ENCODE data around the gene CMTM1. TPM values are rescaled to one million over a fixed set of nuclear protein-coding genes. Genes with fewer than 3 reads are reported as not detected.

CMTM1 gene
- polyA plus RNA-seq, 2 donors: 0.14 to 0.22 TPM

- Histone ChIP-seq H3K27ac (ENCODE audit: low read depth in 2 of 2, low read length in 1 of 2) (peak overlapping the region; percentile 27 to 82), H3K27me3 (ENCODE audit: control insufficient read depth in 1 of 2, insufficient read depth in 2 of 2, low read length in 2 of 2) (no peaks in the 10 kb centered on the region), H3K4me3 (ENCODE audit: low read depth in 1 of 2, low read length in 2 of 2) (no peak overlapping the region), H3K9me3 (ENCODE audit: control insufficient read depth in 2 of 2, insufficient read depth in 1 of 2, low read depth in 1 of 2, low read length in 1 of 2) (no peaks in the 10 kb centered on the region), H3K36me3 (ENCODE audit: control insufficient read depth in 2 of 2, insufficient read depth in 2 of 2, low read length in 1 of 2) (peaks cover 5 to 12% of the 10 kb centered on the region in 2 donors), H3K4me1 (ENCODE audit: control insufficient read depth in 2 of 2, insufficient read depth in 2 of 2, low read length in 1 of 2) (peaks cover 2 to 23% of the 10 kb centered on the region in 2 donors)
- WGBS, 2 donors: 84 to 85% methylated on average over 11 of the region's 11 CpGs
These were observed 43.2 kb upstream of the CMTM1 start for GRCh38 chr16:66522816-66523590.

DNA sequence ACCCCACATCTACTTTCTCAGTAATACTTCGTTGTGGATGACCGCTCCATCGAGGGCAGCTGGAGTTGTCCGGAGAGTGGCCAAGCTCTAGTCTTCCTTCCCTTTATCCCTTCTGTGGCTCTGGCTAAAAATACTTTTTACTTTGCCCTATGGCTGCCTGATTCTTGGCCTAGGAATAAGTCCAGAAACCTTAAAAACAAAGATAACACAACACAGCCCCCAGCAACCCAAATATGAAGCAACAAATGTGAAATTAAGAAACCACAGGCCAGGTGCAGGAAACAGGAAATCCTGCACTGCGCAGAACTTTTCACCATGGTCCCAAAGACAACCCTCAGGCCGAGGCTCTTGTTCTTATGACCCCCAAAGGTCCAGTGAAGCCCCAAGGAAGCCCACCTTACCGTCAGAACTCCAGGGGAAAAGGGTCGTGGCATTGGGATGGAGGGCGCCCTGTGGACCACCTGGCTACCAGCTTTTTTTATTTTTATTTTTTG, 42.3 kb upstream of the CMTM1 start:
- Histone ChIP-seq H3K4me3 (ENCODE audit: low read depth in 1 of 2, low read length in 2 of 2) (no peak overlapping the region), H3K27me3 (ENCODE audit: control insufficient read depth in 1 of 2, insufficient read depth in 2 of 2, low read length in 2 of 2) (no peaks in the 10 kb centered on the region), H3K9me3 (ENCODE audit: control insufficient read depth in 2 of 2, insufficient read depth in 1 of 2, low read depth in 1 of 2, low read length in 1 of 2) (no peaks in the 10 kb centered on the region), H3K36me3 (ENCODE audit: control insufficient read depth in 2 of 2, insufficient read depth in 2 of 2, low read length in 1 of 2) (peaks cover 12% of the 10 kb centered on the region in 2 donors), H3K4me1 (ENCODE audit: control insufficient read depth in 2 of 2, insufficient read depth in 2 of 2, low read length in 1 of 2) (peaks cover 2 to 22% of the 10 kb centered on the region in 2 donors), H3K27ac (ENCODE audit: low read depth in 2 of 2, low read length in 1 of 2) (peak overlapping the region; percentile 27 to 37)
- WGBS, 2 donors: 77% methylated on average over 9 of the region's 9 CpGs

- 67 to 75% methylated on average over 6 of the region's 6 CpGs for WGBS, 2 donors
- peaks cover 2 to 20% of the 10 kb centered on the region in 2 donors for H3K4me1 ChIP-seq (ENCODE audit: control insufficient read depth in 2 of 2, insufficient read depth in 2 of 2, low read length in 1 of 2)
- H3K27me3 ChIP-seq (ENCODE audit: control insufficient read depth in 1 of 2, insufficient read depth in 2 of 2, low read length in 2 of 2): no peaks in the 10 kb centered on the region
- H3K9me3 ChIP-seq (ENCODE audit: control insufficient read depth in 2 of 2, insufficient read depth in 1 of 2, low read depth in 1 of 2, low read length in 1 of 2): no peaks in the 10 kb centered on the region
- H3K27ac ChIP-seq (ENCODE audit: low read depth in 2 of 2, low read length in 1 of 2): peak overlapping the region; percentile 26 to 33
- peaks cover 12 to 20% of the 10 kb centered on the region in 2 donors for H3K36me3 ChIP-seq (ENCODE audit: control insufficient read depth in 2 of 2, insufficient read depth in 2 of 2, low read length in 1 of 2)
- no peak overlapping the region for H3K4me3 ChIP-seq (ENCODE audit: low read depth in 1 of 2, low read length in 2 of 2)
These were observed 41.6 kb upstream of the CMTM1 start for GRCh38 chr16:66524601-66525164.

- Histone ChIP-seq H3K9me3 (ENCODE audit: control insufficient read depth in 2 of 2, insufficient read depth in 1 of 2, low read depth in 1 of 2, low read length in 1 of 2) (no peaks in the 10 kb centered on the region), H3K27ac (ENCODE audit: low read depth in 2 of 2, low read length in 1 of 2) (peak overlapping the region; percentile 14 to 79), H3K27me3 (ENCODE audit: control insufficient read depth in 1 of 2, insufficient read depth in 2 of 2, low read length in 2 of 2) (no peaks in the 10 kb centered on the region), H3K36me3 (ENCODE audit: control insufficient read depth in 2 of 2, insufficient read depth in 2 of 2, low read length in 1 of 2) (peaks cover 16 to 25% of the 10 kb centered on the region in 2 donors), H3K4me3 (ENCODE audit: low read depth in 1 of 2, low read length in 2 of 2) (no peak overlapping the region), H3K4me1 (ENCODE audit: control insufficient read depth in 2 of 2, insufficient read depth in 2 of 2, low read length in 1 of 2) (peaks cover 2 to 12% of the 10 kb centered on the region in 2 donors)
- 81 to 91% methylated on average over 9 of the region's 9 CpGs for WGBS, 2 donors
These were observed 40.7 kb upstream of the CMTM1 start for GRCh38 chr16:66525396-66526180.

DNA sequence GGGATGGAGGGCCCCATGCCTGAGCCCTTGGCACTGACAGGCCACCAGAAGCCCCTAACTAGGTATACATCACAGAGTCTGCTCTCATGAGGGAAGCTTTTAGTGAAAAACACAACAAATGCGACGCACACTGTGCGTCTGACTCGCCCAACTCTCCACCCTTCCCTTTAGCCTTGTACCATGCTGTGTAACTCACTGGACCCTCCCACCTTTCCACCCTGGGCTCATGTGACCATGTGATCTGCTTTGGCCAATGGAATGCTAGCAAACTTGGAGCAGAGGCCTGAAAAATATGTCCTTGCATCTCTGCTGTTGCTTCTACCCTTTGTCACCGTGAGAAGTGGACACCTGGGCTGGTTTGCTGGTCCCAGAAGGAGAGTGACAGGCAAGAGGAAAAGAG, 37.9 kb upstream of the CMTM1 start:
- no peak overlapping the region for H3K4me3 ChIP-seq (ENCODE audit: low read depth in 1 of 2, low read length in 2 of 2)
- H3K27me3 ChIP-seq (ENCODE audit: control insufficient read depth in 1 of 2, insufficient read depth in 2 of 2, low read length in 2 of 2): no peaks in the 10 kb centered on the region
- H3K27ac ChIP-seq (ENCODE audit: low read depth in 2 of 2, low read length in 1 of 2): no peak overlapping the region
- H3K36me3 ChIP-seq (ENCODE audit: control insufficient read depth in 2 of 2, insufficient read depth in 2 of 2, low read length in 1 of 2): peaks cover 19 to 31% of the 10 kb centered on the region in 2 donors
- WGBS, 2 donors: 95 to 98% methylated on average over 5 of the region's 5 CpGs
- no peaks in the 10 kb centered on the region for H3K4me1 ChIP-seq (ENCODE audit: control insufficient read depth in 2 of 2, insufficient read depth in 2 of 2, low read length in 1 of 2)
- H3K9me3 ChIP-seq (ENCODE audit: control insufficient read depth in 2 of 2, insufficient read depth in 1 of 2, low read depth in 1 of 2, low read length in 1 of 2): no peaks in the 10 kb centered on the region

- Histone ChIP-seq H3K4me1 (ENCODE audit: control insufficient read depth in 2 of 2, insufficient read depth in 2 of 2, low read length in 1 of 2) (no peaks in the 10 kb centered on the region), H3K36me3 (ENCODE audit: control insufficient read depth in 2 of 2, insufficient read depth in 2 of 2, low read length in 1 of 2) (peaks cover 19 to 30% of the 10 kb centered on the region in 2 donors), H3K9me3 (ENCODE audit: control insufficient read depth in 2 of 2, insufficient read depth in 1 of 2, low read depth in 1 of 2, low read length in 1 of 2) (no peaks in the 10 kb centered on the region), H3K4me3 (ENCODE audit: low read depth in 1 of 2, low read length in 2 of 2) (no peak overlapping the region), H3K27me3 (ENCODE audit: control insufficient read depth in 1 of 2, insufficient read depth in 2 of 2, low read length in 2 of 2) (no peaks in the 10 kb centered on the region), H3K27ac (ENCODE audit: low read depth in 2 of 2, low read length in 1 of 2) (no peak overlapping the region)
- WGBS, 2 donors: 89 to 91% methylated on average over 6 of the region's 6 CpGs
These were observed 36.8 kb upstream of the CMTM1 start for GRCh38 chr16:66529475-66529874.

GRCh38 chr16:66534376-66534799, 31.9 kb upstream of the CMTM1 start:
- Histone ChIP-seq H3K4me3 (ENCODE audit: low read depth in 1 of 2, low read length in 2 of 2) (no peak overlapping the region), H3K4me1 (ENCODE audit: control insufficient read depth in 2 of 2, insufficient read depth in 2 of 2, low read length in 1 of 2) (no peaks in the 10 kb centered on the region), H3K36me3 (ENCODE audit: control insufficient read depth in 2 of 2, insufficient read depth in 2 of 2, low read length in 1 of 2) (peaks cover 8 to 23% of the 10 kb centered on the region in 2 donors), H3K27me3 (ENCODE audit: control insufficient read depth in 1 of 2, insufficient read depth in 2 of 2, low read length in 2 of 2) (no peaks in the 10 kb centered on the region), H3K27ac (ENCODE audit: low read depth in 2 of 2, low read length in 1 of 2) (no peak overlapping the region), H3K9me3 (ENCODE audit: control insufficient read depth in 2 of 2, insufficient read depth in 1 of 2, low read depth in 1 of 2, low read length in 1 of 2) (no peaks in the 10 kb centered on the region)
- 96 to 97% methylated on average over 1 of the region's 1 CpG for WGBS, 2 donors

DNA sequence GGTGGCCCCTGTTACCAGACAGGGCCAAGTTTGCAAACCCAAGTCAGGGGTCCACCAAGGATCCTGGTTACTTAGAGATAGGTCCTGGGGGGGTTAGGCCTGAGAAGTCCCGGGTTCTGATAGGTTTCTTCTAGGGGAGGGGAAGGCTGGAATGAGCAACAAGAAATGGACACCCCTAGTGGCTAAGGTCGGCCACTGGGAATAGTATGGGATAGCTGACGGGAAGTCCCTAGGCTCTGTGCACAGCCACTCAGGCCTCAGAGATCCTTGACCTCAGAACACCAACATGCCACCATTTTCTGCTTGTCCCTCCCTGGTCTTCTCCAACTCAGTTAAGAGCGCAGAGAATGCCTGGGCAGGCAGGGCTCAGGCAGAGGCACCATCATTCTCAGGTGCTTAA, 29.7 kb upstream of the CMTM1 start:
- WGBS, 2 donors: 83 to 90% methylated on average over 4 of the region's 4 CpGs
- peaks cover 0 to 10% of the 10 kb centered on the region in 2 donors for H3K36me3 ChIP-seq (ENCODE audit: control insufficient read depth in 2 of 2, insufficient read depth in 2 of 2, low read length in 1 of 2)
- H3K9me3 ChIP-seq (ENCODE audit: control insufficient read depth in 2 of 2, insufficient read depth in 1 of 2, low read depth in 1 of 2, low read length in 1 of 2): no peaks in the 10 kb centered on the region
- no peak overlapping the region for H3K27ac ChIP-seq (ENCODE audit: low read depth in 2 of 2, low read length in 1 of 2)
- H3K4me3 ChIP-seq (ENCODE audit: low read depth in 1 of 2, low read length in 2 of 2): no peak overlapping the region
- no peaks in the 10 kb centered on the region for H3K27me3 ChIP-seq (ENCODE audit: control insufficient read depth in 1 of 2, insufficient read depth in 2 of 2, low read length in 2 of 2)
- no peaks in the 10 kb centered on the region for H3K4me1 ChIP-seq (ENCODE audit: control insufficient read depth in 2 of 2, insufficient read depth in 2 of 2, low read length in 1 of 2)

- Histone ChIP-seq H3K27me3 (ENCODE audit: control insufficient read depth in 1 of 2, insufficient read depth in 2 of 2, low read length in 2 of 2) (no peaks in the 10 kb centered on the region), H3K27ac (ENCODE audit: low read depth in 2 of 2, low read length in 1 of 2) (no peak overlapping the region), H3K4me1 (ENCODE audit: control insufficient read depth in 2 of 2, insufficient read depth in 2 of 2, low read length in 1 of 2) (no peaks in the 10 kb centered on the region), H3K9me3 (ENCODE audit: control insufficient read depth in 2 of 2, insufficient read depth in 1 of 2, low read depth in 1 of 2, low read length in 1 of 2) (no peaks in the 10 kb centered on the region), H3K36me3 (ENCODE audit: control insufficient read depth in 2 of 2, insufficient read depth in 2 of 2, low read length in 1 of 2) (peaks cover 0 to 13% of the 10 kb centered on the region in 2 donors), H3K4me3 (ENCODE audit: low read depth in 1 of 2, low read length in 2 of 2) (no peak overlapping the region)
- 94 to 97% methylated on average over 2 of the region's 2 CpGs for WGBS, 2 donors
These were observed 29.0 kb upstream of the CMTM1 start for GRCh38 chr16:66537236-66537635.
